Neutrophil (primary cell): Measurements from ENCODE around the gene CACHD1.

Source experiments
- H3K27ac ChIP-seq: fragments of 200-600 bp; sonication (generic); 2 replicates; pipeline ENCODE4 v1.5.1; 2016; ENCODE audit warnings: mild to moderate bottlenecking, moderate library complexity
- H3K27me3 ChIP-seq: fragments of 200-600 bp; sonication (generic); 2 replicates; pipeline ENCODE4 v1.6.0; 2016; ENCODE audit warnings: mild to moderate bottlenecking
- H3K36me3 ChIP-seq: fragments of 200-600 bp; sonication (generic); 2 replicates; pipeline ENCODE4 v1.5.1; 2017
- H3K4me1 ChIP-seq, 2 experiments: fragments of 200-600 bp in 1 of 2; sonication (generic) in 1 of 2; 1 replicate in 1 of 2; 2 replicates in 1 of 2; pipeline versions ENCODE4 v1.5.1 to v1.6.1; 2013 to 2016; ENCODE audit warnings: low read depth in 1 of 2, low read length in 1 of 2, mild to moderate bottlenecking in 1 of 2, moderate library complexity in 1 of 2; ENCODE audit not compliant: control insufficient read depth in 1 of 2, insufficient read depth in 1 of 2
- H3K4me3 ChIP-seq, 2 experiments: fragments of 200-600 bp in 1 of 2; sonication (generic) in 1 of 2; 1 replicate in 1 of 2; 2 replicates in 1 of 2; pipeline ENCODE4 v1.5.1; 2013 to 2016; ENCODE audit warnings: low read depth in 1 of 2, low read length in 1 of 2, mild to moderate bottlenecking in 1 of 2, moderate library complexity in 1 of 2
- H3K9me3 ChIP-seq: fragments of 200-600 bp; sonication (generic); 2 replicates; pipeline ENCODE4 v1.5.1; 2016
- CTCF ChIP-seq: fragments of 200-600 bp; sonication (generic); IDR thresholded peaks from 2 replicates; pipeline ENCODE4 v1.5.1; 2016; ENCODE audit warnings: antibody characterized with exemption

CACHD1 gene

GRCh38 chr1:64489707-64490106, 19.8 kb downstream of the CACHD1 start:
- TF ChIP-seq CTCF: no peak
- no peak overlapping the region for H3K4me3 ChIP-seq
- H3K36me3 ChIP-seq: no peaks in the 10 kb centered on the region

GRCh38 chr1:64490213-64490818, 20.4 kb downstream of the CACHD1 start:
- H3K36me3 ChIP-seq: no peaks in the 10 kb centered on the region
- no peaks in the 10 kb centered on the region for H3K27me3 ChIP-seq
- no peak for TF ChIP-seq CTCF
- H3K9me3 ChIP-seq: no peaks in the 10 kb centered on the region
- no peak overlapping the region for H3K27ac ChIP-seq
- peaks cover 6 to 10% of the 10 kb centered on the region in 2 experiments for H3K4me1 ChIP-seq
- H3K4me3 ChIP-seq: no peak overlapping the region

More at GRCh38 chr1:64489707-64490106, 19.8 kb downstream of the CACHD1 start:
- Histone ChIP-seq H3K27me3 (no peaks in the 10 kb centered on the region), H3K9me3 (no peaks in the 10 kb centered on the region), H3K4me1 (peaks cover 6 to 10% of the 10 kb centered on the region in 2 experiments), H3K27ac (no peak overlapping the region)

GRCh38 chr1:64492424-64492823, 22.5 kb downstream of the CACHD1 start:
- H3K27me3 ChIP-seq: no peaks in the 10 kb centered on the region
- no peaks in the 10 kb centered on the region for H3K36me3 ChIP-seq
- H3K4me1 ChIP-seq: peaks cover 6 to 10% of the 10 kb centered on the region in 2 experiments
- no peak for TF ChIP-seq CTCF
- no peak overlapping the region for H3K4me3 ChIP-seq
- H3K9me3 ChIP-seq: no peaks in the 10 kb centered on the region
- no peak overlapping the region for H3K27ac ChIP-seq

- Histone ChIP-seq H3K9me3 (no peaks in the 10 kb centered on the region), H3K27ac (no peak overlapping the region), H3K4me1 (peaks cover 6 to 10% of the 10 kb centered on the region in 2 experiments), H3K4me3 (no peak overlapping the region), H3K36me3 (no peaks in the 10 kb centered on the region), H3K27me3 (no peaks in the 10 kb centered on the region)
- no peak for TF ChIP-seq CTCF
These were observed 23.9 kb downstream of the CACHD1 start for GRCh38 chr1:64493831-64494230.

GRCh38 chr1:64494659-64495058, 24.7 kb downstream of the CACHD1 start:
- Histone ChIP-seq H3K4me1 (peaks cover 6 to 10% of the 10 kb centered on the region in 2 experiments), H3K27me3 (no peaks in the 10 kb centered on the region), H3K27ac (no peak overlapping the region), H3K36me3 (no peaks in the 10 kb centered on the region), H3K9me3 (no peaks in the 10 kb centered on the region), H3K4me3 (no peak overlapping the region)
- TF ChIP-seq CTCF: no peak
